Cardiac fibroblast (primary cell): ENCODE data around the gene ZBTB7C.
A peak's percentile ranks its signal among the peaks of the same experiment; 100 is the strongest.

Experiments used
- DNase-seq, 2 donors: peaks; one replicate each; pipeline versions ENCODE4 v3.0.0 to v3.0.0-alpha.2; 2010; ENCODE audit warnings: low read depth in 2 of 2
- H3K4me3 ChIP-seq, 2 donors: replicated peaks in 1 of 2; 1 replicate in 1 of 2; 2 replicates in 1 of 2; pipeline ENCODE4 v1.5.1; 2011; ENCODE audit warnings: low read depth in 2 of 2, low read length in 2 of 2, mild to moderate bottlenecking in 2 of 2, moderate library complexity in 1 of 2
- TF ChIP-seq, protein P1 (sequence below): IDR thresholded peaks from one replicate; pipeline ENCODE4 v1.5.1; 2011; ENCODE audit warnings: low read depth, mild to moderate bottlenecking, low read length, inconsistent platforms

Gene ZBTB7C

DNA sequence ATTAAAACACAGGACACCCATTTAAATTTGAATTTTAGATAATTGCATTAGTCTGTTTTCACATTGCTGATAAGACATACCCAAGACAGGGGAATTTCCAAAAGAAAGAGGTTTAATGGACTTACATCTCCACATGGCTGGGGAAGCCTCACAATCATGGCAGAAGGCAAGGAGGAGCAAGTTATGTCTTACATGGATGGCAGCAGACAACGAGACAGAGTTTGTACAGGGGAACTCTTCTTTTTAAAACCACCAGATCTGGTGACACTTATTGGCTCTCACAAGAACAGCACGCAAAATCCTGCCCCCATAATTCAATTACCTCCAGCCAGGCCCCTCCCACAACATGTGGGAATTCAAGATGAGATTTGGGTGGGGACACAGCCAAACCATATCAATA is 398.9 kb downstream of the ZBTB7C start:
- H3K4me3 ChIP-seq: no peak overlapping the region
- TF ChIP-seq, protein P1, sequence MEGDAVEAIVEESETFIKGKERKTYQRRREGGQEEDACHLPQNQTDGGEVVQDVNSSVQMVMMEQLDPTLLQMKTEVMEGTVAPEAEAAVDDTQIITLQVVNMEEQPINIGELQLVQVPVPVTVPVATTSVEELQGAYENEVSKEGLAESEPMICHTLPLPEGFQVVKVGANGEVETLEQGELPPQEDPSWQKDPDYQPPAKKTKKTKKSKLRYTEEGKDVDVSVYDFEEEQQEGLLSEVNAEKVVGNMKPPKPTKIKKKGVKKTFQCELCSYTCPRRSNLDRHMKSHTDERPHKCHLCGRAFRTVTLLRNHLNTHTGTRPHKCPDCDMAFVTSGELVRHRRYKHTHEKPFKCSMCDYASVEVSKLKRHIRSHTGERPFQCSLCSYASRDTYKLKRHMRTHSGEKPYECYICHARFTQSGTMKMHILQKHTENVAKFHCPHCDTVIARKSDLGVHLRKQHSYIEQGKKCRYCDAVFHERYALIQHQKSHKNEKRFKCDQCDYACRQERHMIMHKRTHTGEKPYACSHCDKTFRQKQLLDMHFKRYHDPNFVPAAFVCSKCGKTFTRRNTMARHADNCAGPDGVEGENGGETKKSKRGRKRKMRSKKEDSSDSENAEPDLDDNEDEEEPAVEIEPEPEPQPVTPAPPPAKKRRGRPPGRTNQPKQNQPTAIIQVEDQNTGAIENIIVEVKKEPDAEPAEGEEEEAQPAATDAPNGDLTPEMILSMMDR: no peak
- DNase-seq: no peak

- DNase-seq: no peak
- TF ChIP-seq, protein P1: no peak
- no peak overlapping the region for H3K4me3 ChIP-seq
Observed at GRCh38 chr18:48009116-48009745, 400.0 kb downstream of the ZBTB7C start.

GRCh38 chr18:48007955-48008701 is 401.1 kb downstream of the ZBTB7C start:
- peak overlapping the region; percentile 52 to 57 for H3K4me3 ChIP-seq
- peak; percentile 32 to 66 for DNase-seq
- TF ChIP-seq, protein P1: no peak

DNA sequence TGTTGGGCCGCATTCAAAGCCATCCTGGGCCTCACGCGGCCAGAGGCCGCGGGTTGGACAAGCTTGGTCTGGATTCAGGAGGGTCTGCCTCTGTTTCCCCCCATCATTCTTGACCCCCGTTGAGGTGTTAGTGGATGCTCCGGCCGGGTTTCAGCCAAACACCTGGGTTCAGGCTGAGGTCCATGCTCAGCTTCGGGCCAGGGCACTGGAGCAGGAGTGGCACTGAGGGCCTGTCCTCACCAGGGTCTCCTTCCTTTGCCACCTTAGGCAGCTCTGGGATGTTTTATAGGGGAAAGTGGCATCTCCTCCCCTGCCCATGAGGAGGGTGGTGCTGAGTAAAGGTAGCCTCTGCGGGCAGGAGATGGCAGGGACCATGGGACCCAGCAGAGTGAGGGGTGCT is 401.8 kb downstream of the ZBTB7C start:
- peak overlapping the region in 1 of 2 donors; percentile 57 for H3K4me3 ChIP-seq

DNA sequence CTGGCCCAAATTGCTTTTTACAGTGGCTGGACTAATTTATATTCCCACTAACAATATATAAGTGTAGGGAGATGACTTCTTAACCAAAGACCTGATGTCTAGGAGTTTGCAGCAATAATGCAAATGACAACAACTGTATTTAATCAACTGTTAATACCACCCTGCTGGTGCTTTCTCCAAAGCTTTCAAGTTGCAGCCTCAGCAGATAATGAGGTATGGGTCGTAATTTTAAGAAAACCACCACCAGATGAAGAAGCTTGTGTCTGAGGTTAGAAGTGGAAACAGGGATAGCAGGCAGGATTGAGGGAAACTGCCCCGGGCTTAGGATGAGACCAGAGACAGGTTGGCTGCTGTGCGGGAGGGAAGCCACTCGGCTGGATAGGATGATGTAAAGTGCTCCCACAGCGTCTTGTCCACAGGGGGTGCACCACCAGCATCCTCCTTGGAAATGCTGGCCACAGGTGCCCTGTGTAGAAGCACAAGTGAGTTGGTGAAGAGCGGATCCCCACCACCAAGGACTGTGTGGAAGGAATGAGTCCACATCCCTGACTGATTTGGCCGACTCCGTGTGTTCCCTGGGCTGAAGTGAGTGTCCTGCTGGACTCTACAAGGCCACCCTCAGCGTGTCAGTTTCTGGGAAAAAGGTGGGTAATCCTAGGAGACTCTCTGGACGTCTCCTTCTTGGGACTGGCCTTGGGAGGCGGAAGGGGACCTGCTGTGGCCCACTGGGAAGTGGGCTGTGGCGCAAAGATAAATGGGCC is 402.6 kb downstream of the ZBTB7C start:
- no peak for DNase-seq
- TF ChIP-seq, protein P1: no peak
- H3K4me3 ChIP-seq: no peak overlapping the region

More for the DNA sequence above, 401.8 kb downstream of the ZBTB7C start:
- TF ChIP-seq, protein P1: no peak
- no peak for DNase-seq

DNA sequence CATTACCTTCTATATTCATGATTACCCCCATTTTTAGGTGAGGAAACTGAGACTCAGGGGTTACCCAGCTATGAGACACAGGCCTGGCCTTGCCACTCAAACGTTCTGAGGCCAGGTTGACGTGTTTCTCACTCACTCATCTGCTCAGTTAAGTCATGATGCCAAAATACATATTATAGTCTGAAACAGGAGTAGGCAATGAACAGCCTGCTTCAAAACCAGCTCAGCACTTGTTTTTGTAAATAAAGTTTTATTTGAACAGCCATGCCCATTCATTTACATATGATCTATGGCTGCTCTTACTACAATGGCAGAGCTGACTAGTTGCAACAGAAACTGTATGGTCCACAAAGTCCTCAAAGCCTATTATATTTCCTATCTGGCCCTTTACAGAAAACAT is 404.6 kb downstream of the ZBTB7C start:
- TF ChIP-seq, protein P1: no peak
- DNase-seq: no peak
- H3K4me3 ChIP-seq: no peak overlapping the region
